GM12872 (cell line): ENCODE data around the gene LGR5.

Experiments
- TF ChIP-seq, protein P1 (sequence below): IDR thresholded peaks from 3 replicates; pipeline ENCODE4 v1.5.1; 2011; ENCODE audit warnings: low read depth, mild to moderate bottlenecking, low read length, moderate library complexity; ENCODE audit not compliant: insufficient read depth

Gene LGR5

DNA sequence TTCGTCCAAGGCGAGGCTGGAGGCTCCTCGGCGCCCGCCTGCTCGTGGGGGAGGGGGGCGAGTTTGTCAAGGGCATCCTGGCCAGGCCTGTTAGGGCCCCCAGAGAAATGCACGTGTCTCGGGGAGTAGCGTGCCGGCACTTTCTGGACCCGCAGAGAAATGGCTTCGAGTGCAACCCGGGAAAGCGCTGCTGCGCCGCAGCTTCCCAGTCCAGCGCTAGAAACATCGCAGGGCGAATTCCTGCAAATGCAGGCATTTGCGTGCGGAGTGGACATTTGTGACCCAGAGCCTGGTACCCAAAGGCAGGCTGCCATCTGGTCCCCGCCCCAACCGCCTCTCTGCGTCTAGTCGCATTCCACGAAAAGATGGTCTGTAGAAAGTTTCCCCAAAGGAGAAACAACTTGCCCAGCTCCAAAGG is 756 bp downstream of the LGR5 start:
- TF ChIP-seq, protein P1, sequence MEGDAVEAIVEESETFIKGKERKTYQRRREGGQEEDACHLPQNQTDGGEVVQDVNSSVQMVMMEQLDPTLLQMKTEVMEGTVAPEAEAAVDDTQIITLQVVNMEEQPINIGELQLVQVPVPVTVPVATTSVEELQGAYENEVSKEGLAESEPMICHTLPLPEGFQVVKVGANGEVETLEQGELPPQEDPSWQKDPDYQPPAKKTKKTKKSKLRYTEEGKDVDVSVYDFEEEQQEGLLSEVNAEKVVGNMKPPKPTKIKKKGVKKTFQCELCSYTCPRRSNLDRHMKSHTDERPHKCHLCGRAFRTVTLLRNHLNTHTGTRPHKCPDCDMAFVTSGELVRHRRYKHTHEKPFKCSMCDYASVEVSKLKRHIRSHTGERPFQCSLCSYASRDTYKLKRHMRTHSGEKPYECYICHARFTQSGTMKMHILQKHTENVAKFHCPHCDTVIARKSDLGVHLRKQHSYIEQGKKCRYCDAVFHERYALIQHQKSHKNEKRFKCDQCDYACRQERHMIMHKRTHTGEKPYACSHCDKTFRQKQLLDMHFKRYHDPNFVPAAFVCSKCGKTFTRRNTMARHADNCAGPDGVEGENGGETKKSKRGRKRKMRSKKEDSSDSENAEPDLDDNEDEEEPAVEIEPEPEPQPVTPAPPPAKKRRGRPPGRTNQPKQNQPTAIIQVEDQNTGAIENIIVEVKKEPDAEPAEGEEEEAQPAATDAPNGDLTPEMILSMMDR = no peak

GRCh38 chr12:71440763-71441748 is 1.5 kb downstream of the LGR5 start:
- TF ChIP-seq, protein P1 = no peak

DNA sequence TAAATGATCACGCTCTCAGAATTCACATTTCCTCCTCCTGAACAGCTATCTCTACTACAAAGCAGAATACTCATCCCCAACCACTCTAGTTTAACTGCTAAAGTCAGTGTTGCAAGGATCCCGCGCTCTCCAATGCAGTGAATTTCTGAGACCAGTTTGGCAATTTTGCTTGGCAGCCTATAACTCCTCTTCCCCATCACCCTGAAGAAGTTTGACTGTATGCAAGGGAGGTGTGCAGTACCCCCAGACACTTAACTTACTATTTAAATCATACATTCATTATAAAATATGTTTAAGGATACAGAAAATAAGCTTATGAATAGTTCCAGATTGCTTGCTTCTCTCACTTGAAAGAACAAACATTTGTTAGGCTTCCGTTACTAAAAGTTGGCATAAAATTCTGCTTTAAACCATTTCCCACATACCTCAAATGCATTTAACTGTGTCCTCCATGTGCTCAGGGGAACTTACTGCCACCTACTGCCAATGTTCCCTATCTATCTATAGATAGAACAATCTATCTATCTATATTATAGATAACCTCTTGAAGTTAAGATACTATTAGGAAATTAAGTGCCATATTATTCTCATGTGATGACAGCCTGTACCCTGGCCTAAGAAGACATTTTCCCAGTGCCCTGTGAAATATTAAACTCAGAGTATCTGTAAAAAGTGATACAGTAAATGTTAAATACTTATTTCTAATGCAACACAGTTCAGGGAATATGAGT is 2.4 kb downstream of the LGR5 start:
- TF ChIP-seq, protein P1 = no peak

DNA sequence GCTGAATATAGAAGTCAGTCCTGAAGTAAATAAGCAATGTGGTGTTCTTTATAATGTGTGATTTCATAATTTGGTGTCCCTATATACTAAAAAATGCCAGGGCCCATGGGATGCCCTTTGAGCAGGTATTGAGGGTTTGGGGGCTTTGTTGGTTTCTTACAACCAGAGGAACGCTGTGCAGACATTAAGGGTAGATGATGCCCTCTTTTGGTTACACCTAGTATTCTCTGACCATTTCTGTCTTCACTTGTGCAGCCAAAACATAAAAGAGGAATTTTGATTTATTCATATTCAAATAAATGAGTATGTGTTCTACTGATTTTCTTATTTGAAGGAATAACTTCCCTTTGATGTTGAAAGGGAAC is 3.0 kb downstream of the LGR5 start:
- TF ChIP-seq, protein P1 = no peak

DNA sequence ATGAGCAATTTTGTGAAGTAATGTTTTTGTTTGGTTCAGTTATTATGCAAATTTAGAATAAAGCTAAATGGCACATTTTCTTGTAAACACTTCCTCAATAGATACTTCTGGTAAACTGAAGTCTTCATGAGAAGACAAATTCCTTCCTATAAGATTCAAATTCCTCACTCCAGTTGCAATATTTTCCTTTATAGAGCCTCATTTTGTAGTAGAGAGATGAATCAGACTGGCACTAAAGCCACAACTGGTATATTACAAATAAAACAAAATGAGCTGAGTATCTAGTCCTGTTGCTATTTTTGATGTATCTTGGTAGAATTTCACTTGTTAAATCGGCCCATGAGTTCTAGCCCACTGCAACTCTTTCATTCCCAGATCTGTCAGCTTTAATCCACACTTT is 5.5 kb downstream of the LGR5 start:
- TF ChIP-seq, protein P1 = no peak

- TF ChIP-seq, protein P1 = no peak
Observed at GRCh38 chr12:71447691-71448132, 8.1 kb downstream of the LGR5 start.

DNA sequence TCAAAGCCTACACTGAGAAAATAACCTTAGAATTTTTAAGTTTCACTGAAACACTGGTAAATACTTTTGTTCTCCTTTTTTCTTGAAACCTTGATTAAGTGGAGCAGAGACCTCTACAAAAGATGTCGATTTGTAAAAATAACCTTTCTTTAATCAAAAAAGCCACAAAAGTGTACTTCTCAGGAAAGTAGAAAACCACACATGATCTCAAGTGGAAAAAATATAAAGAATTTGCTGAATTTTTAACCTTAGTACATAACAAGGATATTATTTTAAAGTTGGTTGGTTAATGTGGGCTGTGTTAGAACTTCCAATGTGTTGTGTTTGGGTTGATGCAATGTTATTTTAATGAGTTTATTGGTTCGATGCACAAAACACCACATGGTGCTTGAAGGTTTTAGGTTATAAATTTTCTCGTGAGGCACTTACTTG is 8.6 kb downstream of the LGR5 start:
- TF ChIP-seq, protein P1 = no peak
